Measurements from ENCODE around the gene GFRA1. TPM values are rescaled to one million over a fixed set of nuclear protein-coding genes. Genes with fewer than 3 reads are reported as not detected.

Gene GFRA1
- total and polyA plus RNA-seq, 2 of the 4 experiments (the other 2 are of a cell fraction), result 9.1 to 9.3 TPM

GRCh38 chr10:116103668-116104067, 169.3 kb downstream of the GFRA1 start:
- in situ Hi-C loops (cut with MboI; ENCODE audit: low sequenced_read_pairs), result no loop called here

More at GRCh38 chr10:116103668-116104067, 169.3 kb downstream of the GFRA1 start:
- Histone ChIP-seq H3K56ac (ENCODE audit: extremely low read depth, insufficient read depth, low read length) (no peak overlapping the region), H4K91ac (ENCODE audit: insufficient read depth, low read depth, low read length) (no peak overlapping the region), H2BK120ac (ENCODE audit: low read depth, low read length) (no peak overlapping the region), H4K8ac (ENCODE audit: low read depth in 2 of 2, low read length in 2 of 2) (no peak overlapping the region), H3K4ac (ENCODE audit: low read depth, low read length) (no peak overlapping the region), H3K27me3 (ENCODE audit: control insufficient read depth, insufficient read depth, low read length) (no peaks in the 10 kb centered on the region), H3K4me1 (ENCODE audit: control insufficient read depth, insufficient read depth, low read length) (no peaks in the 10 kb centered on the region), H2AK9ac (replicated peaks; ENCODE audit: low read depth, low read length, poor library complexity) (no peak overlapping the region), H3K4me3 (ENCODE audit: insufficient read depth, low read depth, low read length) (no peak overlapping the region), H3K9me3 (ENCODE audit: control insufficient read depth, insufficient read depth, low read length) (0 out of 2 replicates have a peak, but pooled peaks cover 2% of the 10 kb centered on the region), H3K79me1 (ENCODE audit: low read depth in 1 of 2, low read length in 2 of 2) (no peaks in the 10 kb centered on the region), H3K18ac (ENCODE audit: low read depth, low read length) (no peak overlapping the region), H2BK15ac (ENCODE audit: low read depth, low read length) (no peak overlapping the region), H2BK5ac (ENCODE audit: low read depth, low read length, poor library complexity, severe bottlenecking) (no peak overlapping the region), H3K14ac (replicated peaks; ENCODE audit: low read depth, low read length) (no peak overlapping the region), H4K5ac (ENCODE audit: low read depth, low read length) (no peak overlapping the region), H2AK5ac (ENCODE audit: low read depth, low read length) (no peak overlapping the region), H3K36me3 (ENCODE audit: control insufficient read depth, insufficient read depth, low read length) (no peaks in the 10 kb centered on the region), H3K4me2 (ENCODE audit: low read depth, low read length) (no peak overlapping the region), H3K23ac (ENCODE audit: low read depth, low read length) (no peak overlapping the region), H4K20me1 (ENCODE audit: insufficient read depth, low read length) (no peaks in the 10 kb centered on the region), H3K9me1 (ENCODE audit: insufficient read depth, low read length) (no peaks in the 10 kb centered on the region), H3K27ac (ENCODE audit: insufficient read depth, low read length) (no peak overlapping the region), H2BK20ac (ENCODE audit: low read depth, low read length) (no peak overlapping the region), H2AFZ (replicated peaks; ENCODE audit: low read length, poor library complexity) (no peak overlapping the region), H3K9ac (ENCODE audit: low read depth, low read length) (no peak overlapping the region)
- CTCF ChIA-PET, result interaction anchor here (1.3 kb wide), 1 partner anchor 11 kb away, joined by 4 read pairs; no protein-coding TSS in a partner anchor
- no peak for TF ChIP-seq MXI1 (IDR thresholded peaks at IDR 0.05; ENCODE audit: borderline replicate concordance, low read depth, low read length)
- TF ChIP-seq RCOR1 (IDR thresholded peaks at IDR 0.05; ENCODE audit: insufficient replicate concordance, low read length), result no peak
- no peak for TF ChIP-seq CEBPB (IDR thresholded peaks at IDR 0.05; ENCODE audit: low read depth, low read length)
- TF ChIP-seq CTCF (conservative IDR thresholded peaks at IDR 0.05; ENCODE audit: low read depth, low read length), result no peak
- no peak for TF ChIP-seq USF2 (IDR thresholded peaks at IDR 0.05; ENCODE audit: low read depth, low read length)
- no peak for TF ChIP-seq RFX5 (IDR thresholded peaks at IDR 0.05; ENCODE audit: low read depth, low read length)
- TF ChIP-seq MAZ (IDR thresholded peaks at IDR 0.05; ENCODE audit: borderline replicate concordance, low read depth, low read length), result no peak
- TF ChIP-seq ELK1 (IDR thresholded peaks at IDR 0.05; ENCODE audit: borderline replicate concordance, low read depth, low read length), result no peak
- no peak for TF ChIP-seq SMC3 (IDR thresholded peaks at IDR 0.05; ENCODE audit: low read depth, low read length)
- no peak for TF ChIP-seq POLR2A (IDR thresholded peaks at IDR 0.05; ENCODE audit: low read depth, low read length)
- no peak for TF ChIP-seq CHD1 (IDR thresholded peaks at IDR 0.05; ENCODE audit: low read depth, low read length)
- no peak for TF ChIP-seq NFE2L2 (IDR thresholded peaks at IDR 0.05; ENCODE audit: low read depth, low read length)
- no peak for TF ChIP-seq MAFK (IDR thresholded peaks at IDR 0.05; ENCODE audit: low read depth, low read length)
- intact Hi-C loops (cut with micrococcal nuclease), result no loop called here
- no TSS peak for BruUV-seq (replicated peaks)
- DNase-seq, result no peak
- no CpG with 5 or more reads among the region's 4 CpGs for WGBS, 2 experiments (ENCODE audit: extremely low coverage in 2 of 2, insufficient read length in 1 of 2)
- POLR2A ChIA-PET (ENCODE audit: unreplicated experiment), result no interaction called here
- ATAC-seq (ENCODE audit: low read depth), result no peak
- dilution Hi-C loops (cut with HindIII; ENCODE audit: low sequenced_read_pairs, unreplicated experiment), result no loop called here
